GM23338 (cell line): ENCODE results near the gene CDC14B.

Experiments
- CREB1 ChIP-seq: fragments of 250-450 bp; sonication (Bioruptor Pico); IDR thresholded peaks from 2 replicates; pipeline ENCODE4 v1.5.0; 2020; ENCODE audit warnings: low read depth, mild to moderate bottlenecking, moderate library complexity
- EZH2 ChIP-seq: fragments of 200-600 bp; sonication (generic); IDR thresholded peaks from one replicate; pipeline ENCODE4 v1.8.0; 2017; ENCODE audit warnings: antibody characterized with exemption, mild to moderate bottlenecking, low read depth; ENCODE audit not compliant: unreplicated experiment
- EZH2phosphoT487 ChIP-seq: fragments of 200-600 bp; sonication (generic); IDR thresholded peaks from one replicate; pipeline ENCODE4 v1.8.1; 2018; ENCODE audit warnings: antibody characterized with exemption; ENCODE audit not compliant: unreplicated experiment
- JUNB ChIP-seq: IDR thresholded peaks from one replicate; pipeline ENCODE4 v1.6.1; 2016; ENCODE audit warnings: antibody characterized with exemption; ENCODE audit not compliant: unreplicated experiment
- POLR2AphosphoS5 ChIP-seq: IDR thresholded peaks from 2 replicates; pipeline ENCODE4 v1.6.1; 2016; ENCODE audit warnings: antibody characterized with exemption, low read depth
- STAT1 ChIP-seq: IDR thresholded peaks from one replicate; pipeline ENCODE4 v1.6.1; 2016; ENCODE audit warnings: antibody characterized with exemption; ENCODE audit not compliant: unreplicated experiment
- ZNF114 ChIP-seq: fragments of 250-450 bp; sonication (Bioruptor Pico); IDR thresholded peaks from 2 replicates; pipeline ENCODE4 v1.5.0; 2020; ENCODE audit warnings: mild to moderate bottlenecking, moderate library complexity
- TF ChIP-seq, protein P1 (sequence below): IDR thresholded peaks from one replicate; pipeline ENCODE4 v1.6.1; 2018; ENCODE audit warnings: antibody characterized with exemption; ENCODE audit not compliant: unreplicated experiment
- TF ChIP-seq, protein P2 (sequence below), 2 experiments: fragments of 200-600 bp in 1 of 2; sonication (generic) in 1 of 2; conservative IDR thresholded peaks; 2 replicates each; pipeline versions ENCODE4 v1.5.1 to v1.6.1; 2016 to 2017; ENCODE audit warnings: antibody characterized with exemption in 2 of 2, low read depth in 2 of 2, mild to moderate bottlenecking in 2 of 2, moderate library complexity in 1 of 2
- TF ChIP-seq, protein P3 (sequence below): fragments of 250-450 bp; sonication (Bioruptor Pico); IDR thresholded peaks from 2 replicates; pipeline ENCODE4 v1.5.0; 2020; ENCODE audit warnings: mild to moderate bottlenecking, moderate library complexity
- TF ChIP-seq, protein P4 (sequence below): IDR thresholded peaks from 2 replicates; pipeline ENCODE4 v1.6.1; 2016; ENCODE audit warnings: antibody characterized with exemption

DNA sequence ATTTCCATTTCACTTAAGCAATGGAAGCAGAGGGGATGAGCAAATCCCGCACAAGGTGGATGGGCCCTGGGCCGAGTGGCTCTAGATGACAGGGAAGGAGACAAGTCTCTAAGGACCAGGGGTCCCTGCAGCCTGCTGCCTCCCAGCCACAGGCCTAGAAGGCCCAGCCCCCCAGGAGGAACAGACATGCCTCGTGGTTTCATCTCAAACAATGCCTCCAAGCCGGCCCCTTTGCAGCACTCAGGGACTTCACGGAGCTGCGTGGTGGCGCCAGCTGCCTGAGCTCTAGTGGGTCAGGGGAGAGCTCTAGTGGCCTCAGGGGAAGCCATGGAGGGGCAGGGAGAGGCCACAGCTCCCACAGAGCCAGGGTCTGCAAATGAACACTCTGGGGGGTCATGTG is 120.8 kb downstream of the CDC14B start:
- TF ChIP-seq EZH2phosphoT487 (no peak), EZH2 (no peak), ZNF114 (no peak), POLR2AphosphoS5 (no peak), JUNB (no peak), CREB1 (CRISPR knock-in tag) (no peak), STAT1 (no peak)
- TF ChIP-seq, protein P1, sequence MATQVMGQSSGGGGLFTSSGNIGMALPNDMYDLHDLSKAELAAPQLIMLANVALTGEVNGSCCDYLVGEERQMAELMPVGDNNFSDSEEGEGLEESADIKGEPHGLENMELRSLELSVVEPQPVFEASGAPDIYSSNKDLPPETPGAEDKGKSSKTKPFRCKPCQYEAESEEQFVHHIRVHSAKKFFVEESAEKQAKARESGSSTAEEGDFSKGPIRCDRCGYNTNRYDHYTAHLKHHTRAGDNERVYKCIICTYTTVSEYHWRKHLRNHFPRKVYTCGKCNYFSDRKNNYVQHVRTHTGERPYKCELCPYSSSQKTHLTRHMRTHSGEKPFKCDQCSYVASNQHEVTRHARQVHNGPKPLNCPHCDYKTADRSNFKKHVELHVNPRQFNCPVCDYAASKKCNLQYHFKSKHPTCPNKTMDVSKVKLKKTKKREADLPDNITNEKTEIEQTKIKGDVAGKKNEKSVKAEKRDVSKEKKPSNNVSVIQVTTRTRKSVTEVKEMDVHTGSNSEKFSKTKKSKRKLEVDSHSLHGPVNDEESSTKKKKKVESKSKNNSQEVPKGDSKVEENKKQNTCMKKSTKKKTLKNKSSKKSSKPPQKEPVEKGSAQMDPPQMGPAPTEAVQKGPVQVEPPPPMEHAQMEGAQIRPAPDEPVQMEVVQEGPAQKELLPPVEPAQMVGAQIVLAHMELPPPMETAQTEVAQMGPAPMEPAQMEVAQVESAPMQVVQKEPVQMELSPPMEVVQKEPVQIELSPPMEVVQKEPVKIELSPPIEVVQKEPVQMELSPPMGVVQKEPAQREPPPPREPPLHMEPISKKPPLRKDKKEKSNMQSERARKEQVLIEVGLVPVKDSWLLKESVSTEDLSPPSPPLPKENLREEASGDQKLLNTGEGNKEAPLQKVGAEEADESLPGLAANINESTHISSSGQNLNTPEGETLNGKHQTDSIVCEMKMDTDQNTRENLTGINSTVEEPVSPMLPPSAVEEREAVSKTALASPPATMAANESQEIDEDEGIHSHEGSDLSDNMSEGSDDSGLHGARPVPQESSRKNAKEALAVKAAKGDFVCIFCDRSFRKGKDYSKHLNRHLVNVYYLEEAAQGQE: no peak
- TF ChIP-seq, protein P2, sequence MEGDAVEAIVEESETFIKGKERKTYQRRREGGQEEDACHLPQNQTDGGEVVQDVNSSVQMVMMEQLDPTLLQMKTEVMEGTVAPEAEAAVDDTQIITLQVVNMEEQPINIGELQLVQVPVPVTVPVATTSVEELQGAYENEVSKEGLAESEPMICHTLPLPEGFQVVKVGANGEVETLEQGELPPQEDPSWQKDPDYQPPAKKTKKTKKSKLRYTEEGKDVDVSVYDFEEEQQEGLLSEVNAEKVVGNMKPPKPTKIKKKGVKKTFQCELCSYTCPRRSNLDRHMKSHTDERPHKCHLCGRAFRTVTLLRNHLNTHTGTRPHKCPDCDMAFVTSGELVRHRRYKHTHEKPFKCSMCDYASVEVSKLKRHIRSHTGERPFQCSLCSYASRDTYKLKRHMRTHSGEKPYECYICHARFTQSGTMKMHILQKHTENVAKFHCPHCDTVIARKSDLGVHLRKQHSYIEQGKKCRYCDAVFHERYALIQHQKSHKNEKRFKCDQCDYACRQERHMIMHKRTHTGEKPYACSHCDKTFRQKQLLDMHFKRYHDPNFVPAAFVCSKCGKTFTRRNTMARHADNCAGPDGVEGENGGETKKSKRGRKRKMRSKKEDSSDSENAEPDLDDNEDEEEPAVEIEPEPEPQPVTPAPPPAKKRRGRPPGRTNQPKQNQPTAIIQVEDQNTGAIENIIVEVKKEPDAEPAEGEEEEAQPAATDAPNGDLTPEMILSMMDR (conservative IDR thresholded peaks at IDR 0.05; ENCODE audit: low read depth in 2 of 2): no peak
- TF ChIP-seq, protein P3, sequence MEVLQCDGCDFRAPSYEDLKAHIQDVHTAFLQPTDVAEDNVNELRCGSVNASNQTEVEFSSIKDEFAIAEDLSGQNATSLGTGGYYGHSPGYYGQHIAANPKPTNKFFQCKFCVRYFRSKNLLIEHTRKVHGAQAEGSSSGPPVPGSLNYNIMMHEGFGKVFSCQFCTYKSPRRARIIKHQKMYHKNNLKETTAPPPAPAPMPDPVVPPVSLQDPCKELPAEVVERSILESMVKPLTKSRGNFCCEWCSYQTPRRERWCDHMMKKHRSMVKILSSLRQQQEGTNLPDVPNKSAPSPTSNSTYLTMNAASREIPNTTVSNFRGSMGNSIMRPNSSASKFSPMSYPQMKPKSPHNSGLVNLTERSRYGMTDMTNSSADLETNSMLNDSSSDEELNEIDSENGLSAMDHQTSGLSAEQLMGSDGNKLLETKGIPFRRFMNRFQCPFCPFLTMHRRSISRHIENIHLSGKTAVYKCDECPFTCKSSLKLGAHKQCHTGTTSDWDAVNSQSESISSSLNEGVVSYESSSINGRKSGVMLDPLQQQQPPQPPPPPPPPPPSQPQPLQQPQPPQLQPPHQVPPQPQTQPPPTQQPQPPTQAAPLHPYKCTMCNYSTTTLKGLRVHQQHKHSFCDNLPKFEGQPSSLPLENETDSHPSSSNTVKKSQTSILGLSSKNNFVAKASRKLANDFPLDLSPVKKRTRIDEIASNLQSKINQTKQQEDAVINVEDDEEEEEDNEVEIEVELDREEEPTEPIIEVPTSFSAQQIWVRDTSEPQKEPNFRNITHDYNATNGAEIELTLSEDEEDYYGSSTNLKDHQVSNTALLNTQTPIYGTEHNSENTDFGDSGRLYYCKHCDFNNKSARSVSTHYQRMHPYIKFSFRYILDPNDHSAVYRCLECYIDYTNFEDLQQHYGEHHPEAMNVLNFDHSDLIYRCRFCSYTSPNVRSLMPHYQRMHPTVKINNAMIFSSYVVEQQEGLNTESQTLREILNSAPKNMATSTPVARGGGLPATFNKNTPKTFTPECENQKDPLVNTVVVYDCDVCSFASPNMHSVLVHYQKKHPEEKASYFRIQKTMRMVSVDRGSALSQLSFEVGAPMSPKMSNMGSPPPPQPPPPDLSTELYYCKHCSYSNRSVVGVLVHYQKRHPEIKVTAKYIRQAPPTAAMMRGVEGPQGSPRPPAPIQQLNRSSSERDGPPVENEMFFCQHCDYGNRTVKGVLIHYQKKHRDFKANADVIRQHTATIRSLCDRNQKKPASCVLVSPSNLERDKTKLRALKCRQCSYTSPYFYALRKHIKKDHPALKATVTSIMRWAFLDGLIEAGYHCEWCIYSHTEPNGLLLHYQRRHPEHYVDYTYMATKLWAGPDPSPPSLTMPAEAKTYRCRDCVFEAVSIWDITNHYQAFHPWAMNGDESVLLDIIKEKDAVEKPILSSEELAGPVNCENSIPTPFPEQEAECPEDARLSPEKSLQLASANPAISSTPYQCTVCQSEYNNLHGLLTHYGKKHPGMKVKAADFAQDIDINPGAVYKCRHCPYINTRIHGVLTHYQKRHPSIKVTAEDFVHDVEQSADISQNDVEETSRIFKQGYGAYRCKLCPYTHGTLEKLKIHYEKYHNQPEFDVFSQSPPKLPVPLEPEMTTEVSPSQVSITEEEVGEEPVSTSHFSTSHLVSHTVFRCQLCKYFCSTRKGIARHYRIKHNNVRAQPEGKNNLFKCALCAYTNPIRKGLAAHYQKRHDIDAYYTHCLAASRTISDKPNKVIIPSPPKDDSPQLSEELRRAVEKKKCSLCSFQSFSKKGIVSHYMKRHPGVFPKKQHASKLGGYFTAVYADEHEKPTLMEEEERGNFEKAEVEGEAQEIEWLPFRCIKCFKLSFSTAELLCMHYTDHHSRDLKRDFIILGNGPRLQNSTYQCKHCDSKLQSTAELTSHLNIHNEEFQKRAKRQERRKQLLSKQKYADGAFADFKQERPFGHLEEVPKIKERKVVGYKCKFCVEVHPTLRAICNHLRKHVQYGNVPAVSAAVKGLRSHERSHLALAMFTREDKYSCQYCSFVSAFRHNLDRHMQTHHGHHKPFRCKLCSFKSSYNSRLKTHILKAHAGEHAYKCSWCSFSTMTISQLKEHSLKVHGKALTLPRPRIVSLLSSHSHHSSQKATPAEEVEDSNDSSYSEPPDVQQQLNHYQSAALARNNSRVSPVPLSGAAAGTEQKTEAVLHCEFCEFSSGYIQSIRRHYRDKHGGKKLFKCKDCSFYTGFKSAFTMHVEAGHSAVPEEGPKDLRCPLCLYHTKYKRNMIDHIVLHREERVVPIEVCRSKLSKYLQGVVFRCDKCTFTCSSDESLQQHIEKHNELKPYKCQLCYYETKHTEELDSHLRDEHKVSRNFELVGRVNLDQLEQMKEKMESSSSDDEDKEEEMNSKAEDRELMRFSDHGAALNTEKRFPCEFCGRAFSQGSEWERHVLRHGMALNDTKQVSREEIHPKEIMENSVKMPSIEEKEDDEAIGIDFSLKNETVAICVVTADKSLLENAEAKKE (CRISPR knock-in tag): no peak
- TF ChIP-seq, protein P4, sequence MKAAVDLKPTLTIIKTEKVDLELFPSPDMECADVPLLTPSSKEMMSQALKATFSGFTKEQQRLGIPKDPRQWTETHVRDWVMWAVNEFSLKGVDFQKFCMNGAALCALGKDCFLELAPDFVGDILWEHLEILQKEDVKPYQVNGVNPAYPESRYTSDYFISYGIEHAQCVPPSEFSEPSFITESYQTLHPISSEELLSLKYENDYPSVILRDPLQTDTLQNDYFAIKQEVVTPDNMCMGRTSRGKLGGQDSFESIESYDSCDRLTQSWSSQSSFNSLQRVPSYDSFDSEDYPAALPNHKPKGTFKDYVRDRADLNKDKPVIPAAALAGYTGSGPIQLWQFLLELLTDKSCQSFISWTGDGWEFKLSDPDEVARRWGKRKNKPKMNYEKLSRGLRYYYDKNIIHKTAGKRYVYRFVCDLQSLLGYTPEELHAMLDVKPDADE: no peak
